Hair follicle dermal papilla cell (primary cell): ENCODE measurements around the gene CBX5. TPM values are rescaled to one million over a fixed set of nuclear protein-coding genes. Genes with fewer than 3 reads are reported as not detected.

Experiments used
- small RNA-seq: library from RNA; depleted of rRNA; stranded (forward); fragments of <200 nt; gene quantifications from one replicate; pipeline ENCODE3, GENCODE V24; 2012
- total RNA-seq: library from RNA; depleted of rRNA; stranded (reverse); fragments of >200 nt; gene quantifications from 2 replicates; pipeline ENCODE4 v1.2.3, GENCODE V29; 2012

The CBX5 gene
- total RNA-seq, result 45.5 and 57.4 TPM in 2 replicates

DNA sequence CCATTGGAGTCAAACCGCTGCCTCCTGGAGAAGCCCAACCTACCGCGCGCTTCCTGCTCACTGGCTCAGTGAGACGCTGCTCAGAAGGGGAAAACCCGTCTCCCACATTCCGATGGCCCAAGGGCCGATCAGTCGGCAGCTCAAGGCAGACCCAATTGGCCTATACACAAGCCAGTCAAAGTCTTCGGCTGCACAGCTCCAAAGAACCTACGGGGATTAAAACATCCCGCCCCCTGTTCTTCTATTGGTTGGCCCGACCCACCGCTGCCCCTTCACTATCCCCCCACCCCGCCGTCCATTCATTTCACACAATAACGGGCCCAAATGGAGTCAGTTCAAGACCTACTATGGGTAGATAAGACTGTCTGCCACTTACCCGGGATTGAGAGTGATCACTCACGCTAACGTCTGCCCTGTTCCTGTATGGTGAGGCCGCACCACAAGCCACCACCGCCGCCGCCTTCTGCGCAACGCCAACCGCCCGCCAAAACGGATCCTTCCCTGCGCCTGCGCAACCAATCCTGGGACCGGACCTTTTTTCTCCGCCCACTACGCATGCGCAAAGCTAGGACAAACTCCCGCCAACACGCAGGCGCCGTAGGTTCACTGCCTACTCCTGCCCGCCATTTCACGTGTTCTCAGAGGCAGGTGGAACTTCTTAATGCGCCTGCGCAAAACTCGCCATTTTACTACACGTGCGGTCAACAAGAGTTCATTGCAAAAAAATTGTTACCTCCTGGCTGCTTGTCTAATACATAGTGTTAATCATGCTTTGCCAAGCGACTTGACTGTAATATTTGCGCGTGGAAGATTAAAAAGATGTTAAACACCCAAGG, at the start of gene CBX5:
Gene CBX5 (minus strand): TSS at position 491 of the 836 bp plus-strand sequence. CDS start 22,472 bp downstream, outside the sequence.

GRCh38 chr12:54324617-54325441, 44.9 kb upstream of the CBX5 start, which contains the start of gene COPZ1:
COPZ1 (plus strand) TSS chr12:54325131; CDS start chr12:54325164, 33 bp downstream.

DNA sequence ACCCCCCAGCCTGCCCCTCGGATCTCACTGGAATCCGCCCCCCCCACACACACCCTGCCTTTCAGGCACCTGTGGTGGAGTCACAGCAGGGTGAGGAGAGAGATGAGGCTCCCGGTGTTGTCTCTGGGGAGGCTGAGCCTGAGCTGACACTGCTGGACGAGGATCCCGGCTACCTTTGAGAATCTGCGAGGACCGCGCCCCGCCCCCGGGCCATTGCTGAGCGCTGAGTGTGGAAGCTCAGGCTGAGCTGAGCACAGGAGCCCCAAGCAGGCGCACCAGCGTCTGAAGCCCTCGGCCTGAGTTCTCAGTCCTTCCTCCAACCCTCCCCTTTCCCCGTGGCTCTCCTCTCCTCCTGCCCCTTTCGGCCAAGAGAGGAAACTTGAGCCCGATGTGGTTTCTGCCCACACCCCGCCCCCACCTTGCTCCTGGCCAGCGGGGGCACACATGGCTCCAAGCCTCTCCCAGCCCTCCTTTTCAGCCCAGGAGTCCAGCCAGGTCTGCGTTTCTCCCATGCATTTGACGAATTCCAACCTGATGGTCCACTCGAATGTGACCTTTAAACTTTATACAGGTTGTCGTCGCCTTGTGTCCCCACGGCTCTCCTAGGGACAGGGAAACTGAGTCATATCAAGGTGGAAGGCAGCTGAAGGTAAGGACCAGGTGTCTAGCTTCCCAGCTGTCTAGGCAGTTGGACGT, 21.0 kb upstream of the CBX5 start, which contains the start of gene NFE2:
Gene NFE2 (minus strand): TSS at position 284 of the 696 bp plus-strand sequence. CDS start 5,767 bp downstream, outside the sequence.

GRCh38 chr12:54280468-54281260, 742 bp upstream of the CBX5 start, which contains the start of gene HNRNPA1:
HNRNPA1 (plus strand) TSS chr12:54280726; CDS start chr12:54280808, 82 bp downstream.

Small RNA genes lying within 50 kb of the gene (small RNA-seq; reads per million reads assigned to genes)
- gene RN7SL390P (not detected), gene RNU6-950P (not detected)

Other genes starting within 250 kb of the CBX5 start
- 0.12 TPM in 1 of 2 replicates, not detected in the other for gene HOXC5, start 247.1 kb downstream of the CBX5 start, total RNA-seq
- 0.16 and 0.24 TPM in 2 replicates for gene HOXC4, start 226.3 kb downstream of the CBX5 start, total RNA-seq
- 19.6 and 25.0 TPM in 2 replicates for gene SMUG1, start 91.1 kb downstream of the CBX5 start, total RNA-seq
- 264 and 434 TPM in 2 replicates for gene HNRNPA1, start 604 bp upstream of the CBX5 start, total RNA-seq
- gene NFE2, start 20.9 kb upstream of the CBX5 start, total RNA-seq, result 0.61 and 0.65 TPM in 2 replicates
- 111 and 119 TPM in 2 replicates for gene COPZ1, start 45.0 kb upstream of the CBX5 start, total RNA-seq
- 0.12 and 0.16 TPM in 2 replicates for gene GPR84, start 84.4 kb upstream of the CBX5 start, total RNA-seq
- 1.3 and 3.4 TPM in 2 replicates for gene ZNF385A, start 104.6 kb upstream of the CBX5 start, total RNA-seq
- gene ITGA5, start 139.1 kb upstream of the CBX5 start, total RNA-seq, result 326 and 330 TPM in 2 replicates
- gene GTSF1, start 193.5 kb upstream of the CBX5 start, total RNA-seq, result not detected in 2 replicates
- not detected in 2 replicates for gene NCKAP1L, start 217.6 kb upstream of the CBX5 start, total RNA-seq